SK-N-SH (cell line): ENCODE results near the gene CEP44.

Source experiments
- GABPA ChIP-seq: IDR thresholded peaks from 2 replicates; pipeline ENCODE4 v1.4.0; 2012; ENCODE audit warnings: low read depth, mild to moderate bottlenecking
- TCF12 ChIP-seq: IDR thresholded peaks from 2 replicates; pipeline ENCODE4 v1.4.0; 2012

- TF ChIP-seq TCF12, result no peak
- no peak for TF ChIP-seq GABPA
Measured at GRCh38 chr4:174255374-174255773, 28.3 kb upstream of the CEP44 start.
